Suppressor macrophage (primary cell): ENCODE results near the gene TNFAIP3.
"Not testable (repeated sequence)": the region's sequence is repeated elsewhere in the genome, so short reads cannot be mapped to it uniquely, and the experiment has no call there.

Experiments
- DNase-seq, 4 experiments: peaks; one replicate each; pipeline ENCODE4 v3.0.0-alpha.2; 2020 to 2022

Gene TNFAIP3

GRCh38 chr6:137879299-137879698, 12.2 kb downstream of the TNFAIP3 start:
- no peak for DNase-seq

DNA sequence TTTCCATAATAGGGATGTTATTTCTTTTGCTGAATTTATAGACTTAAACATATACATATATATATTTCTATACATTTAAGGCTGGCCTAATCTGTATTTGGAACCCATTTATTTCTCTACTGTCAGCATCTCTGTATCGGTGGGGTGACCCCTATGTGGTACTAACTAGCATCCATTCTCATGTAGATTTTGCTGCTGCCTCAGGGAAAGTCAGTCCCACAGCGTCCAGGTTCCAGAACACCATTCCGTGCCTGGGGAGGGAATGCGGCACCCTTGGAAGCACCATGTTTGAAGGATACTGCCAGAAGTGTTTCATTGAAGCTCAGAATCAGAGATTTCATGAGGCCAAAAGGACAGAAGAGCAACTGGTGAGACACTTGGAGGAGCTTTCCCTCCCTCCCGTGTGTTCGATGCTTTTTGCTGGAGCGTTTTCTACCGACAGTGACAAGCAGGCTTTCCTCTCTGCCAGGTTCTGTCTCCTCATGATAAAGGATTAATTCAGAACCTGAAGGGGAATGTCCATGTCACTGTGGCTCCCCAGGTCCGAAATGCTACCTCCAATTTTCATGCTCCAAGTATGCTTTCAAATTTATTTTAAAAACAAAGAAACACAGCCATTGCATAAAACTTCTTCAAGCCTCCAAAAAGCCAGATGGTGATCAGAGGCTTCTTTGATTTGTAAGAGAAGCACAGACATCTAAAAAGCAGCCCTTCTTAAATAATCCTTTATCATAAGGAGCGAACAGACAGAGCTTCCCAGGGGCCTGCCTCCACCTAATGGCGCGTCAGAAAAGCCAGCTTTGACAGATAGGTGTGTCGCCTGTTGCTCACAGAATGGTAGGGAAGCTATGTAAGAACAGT, 13.1 kb downstream of the TNFAIP3 start:
- no peak for DNase-seq

DNA sequence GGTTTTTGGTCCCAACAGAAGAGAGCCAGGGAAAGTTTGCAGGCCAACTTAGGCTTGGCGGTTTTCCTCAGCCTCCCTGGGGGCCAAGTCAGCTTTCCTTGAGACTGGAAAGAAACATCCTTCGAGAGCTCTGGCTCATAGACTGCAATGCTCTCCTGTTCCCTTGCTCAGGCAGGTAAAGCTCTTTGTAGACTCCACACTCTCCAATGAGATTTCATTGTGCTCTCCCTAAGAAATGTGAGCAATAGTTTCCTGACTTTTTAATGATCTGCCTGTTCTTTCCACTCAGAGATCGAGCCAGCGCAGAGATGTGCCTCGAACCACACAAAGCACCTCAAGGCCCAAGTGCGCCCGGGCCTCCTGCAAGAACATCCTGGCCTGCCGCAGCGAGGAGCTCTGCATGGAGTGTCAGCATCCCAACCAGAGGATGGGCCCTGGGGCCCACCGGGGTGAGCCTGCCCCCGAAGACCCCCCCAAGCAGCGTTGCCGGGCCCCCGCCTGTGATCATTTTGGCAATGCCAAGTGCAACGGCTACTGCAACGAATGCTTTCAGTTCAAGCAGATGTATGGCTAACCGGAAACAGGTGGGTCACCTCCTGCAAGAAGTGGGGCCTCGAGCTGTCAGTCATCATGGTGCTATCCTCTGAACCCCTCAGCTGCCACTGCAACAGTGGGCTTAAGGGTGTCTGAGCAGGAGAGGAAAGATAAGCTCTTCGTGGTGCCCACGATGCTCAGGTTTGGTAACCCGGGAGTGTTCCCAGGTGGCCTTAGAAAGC, 13.9 kb downstream of the TNFAIP3 start:
- DNase-seq: no peak

DNA sequence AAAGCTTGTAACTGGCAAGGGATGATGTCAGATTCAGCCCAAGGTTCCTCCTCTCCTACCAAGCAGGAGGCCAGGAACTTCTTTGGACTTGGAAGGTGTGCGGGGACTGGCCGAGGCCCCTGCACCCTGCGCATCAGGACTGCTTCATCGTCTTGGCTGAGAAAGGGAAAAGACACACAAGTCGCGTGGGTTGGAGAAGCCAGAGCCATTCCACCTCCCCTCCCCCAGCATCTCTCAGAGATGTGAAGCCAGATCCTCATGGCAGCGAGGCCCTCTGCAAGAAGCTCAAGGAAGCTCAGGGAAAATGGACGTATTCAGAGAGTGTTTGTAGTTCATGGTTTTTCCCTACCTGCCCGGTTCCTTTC, 14.4 kb downstream of the TNFAIP3 start:
- DNase-seq: no peak

DNA sequence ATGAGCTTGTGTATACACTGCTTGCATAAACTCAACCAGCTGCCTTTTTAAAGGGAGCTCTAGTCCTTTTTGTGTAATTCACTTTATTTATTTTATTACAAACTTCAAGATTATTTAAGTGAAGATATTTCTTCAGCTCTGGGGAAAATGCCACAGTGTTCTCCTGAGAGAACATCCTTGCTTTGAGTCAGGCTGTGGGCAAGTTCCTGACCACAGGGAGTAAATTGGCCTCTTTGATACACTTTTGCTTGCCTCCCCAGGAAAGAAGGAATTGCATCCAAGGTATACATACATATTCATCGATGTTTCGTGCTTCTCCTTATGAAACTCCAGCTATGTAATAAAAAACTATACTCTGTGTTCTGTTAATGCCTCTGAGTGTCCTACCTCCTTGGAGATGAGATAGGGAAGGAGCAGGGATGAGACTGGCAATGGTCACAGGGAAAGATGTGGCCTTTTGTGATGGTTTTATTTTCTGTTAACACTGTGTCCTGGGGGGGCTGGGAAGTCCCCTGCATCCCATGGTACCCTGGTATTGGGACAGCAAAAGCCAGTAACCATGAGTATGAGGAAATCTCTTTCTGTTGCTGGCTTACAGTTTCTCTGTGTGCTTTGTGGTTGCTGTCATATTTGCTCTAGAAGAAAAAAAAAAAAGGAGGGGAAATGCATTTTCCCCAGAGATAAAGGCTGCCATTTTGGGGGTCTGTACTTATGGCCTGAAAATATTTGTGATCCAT, 15.3 kb downstream of the TNFAIP3 start:
- peak in 3 of 4 experiments; percentile 29 to 46 (median 38) for DNase-seq

DNA sequence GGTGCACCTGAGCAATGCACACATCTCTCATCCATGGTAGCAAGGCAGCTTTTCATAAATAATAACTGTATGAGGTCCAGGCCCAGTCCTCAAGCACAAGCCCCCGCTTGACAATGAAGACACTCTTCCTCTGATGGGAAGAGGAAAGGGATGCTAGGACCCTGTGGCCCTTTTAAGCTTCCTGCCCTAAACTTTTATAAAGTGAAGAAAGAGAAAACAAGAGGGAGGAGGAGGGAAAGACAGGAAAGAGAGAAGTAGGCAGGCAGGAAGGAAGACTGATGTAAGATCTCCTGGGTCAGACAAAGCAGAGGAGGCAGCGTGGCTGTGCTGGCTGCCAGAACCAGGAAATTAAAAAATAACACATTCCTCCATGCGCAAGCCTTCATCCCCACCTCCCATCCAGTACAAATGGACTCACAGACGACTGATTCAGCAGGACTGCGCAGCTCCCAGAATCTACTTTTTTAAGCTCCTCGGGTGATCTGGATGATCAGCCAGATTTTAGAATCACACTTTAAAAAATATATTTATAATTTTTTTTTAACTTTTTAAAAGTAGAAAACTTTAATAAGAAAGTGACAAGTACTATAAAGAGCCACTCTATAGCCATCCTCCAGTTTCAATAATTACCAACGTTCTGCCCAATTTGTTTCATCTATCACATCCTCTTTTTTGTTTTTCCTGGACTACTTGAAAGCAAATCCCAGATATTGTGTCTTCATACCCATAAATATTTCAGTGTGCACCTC, 16.5 kb downstream of the TNFAIP3 start:
- DNase-seq: peak; percentile 17 to 54 (median 48)

GRCh38 chr6:137884149-137884909, 17.3 kb downstream of the TNFAIP3 start:
- DNase-seq: no peak

- not testable (repeated sequence) for DNase-seq
These were observed 17.8 kb downstream of the TNFAIP3 start for GRCh38 chr6:137884910-137885229.

GRCh38 chr6:137886226-137886625, 19.2 kb downstream of the TNFAIP3 start:
- DNase-seq: not testable (repeated sequence)

DNA sequence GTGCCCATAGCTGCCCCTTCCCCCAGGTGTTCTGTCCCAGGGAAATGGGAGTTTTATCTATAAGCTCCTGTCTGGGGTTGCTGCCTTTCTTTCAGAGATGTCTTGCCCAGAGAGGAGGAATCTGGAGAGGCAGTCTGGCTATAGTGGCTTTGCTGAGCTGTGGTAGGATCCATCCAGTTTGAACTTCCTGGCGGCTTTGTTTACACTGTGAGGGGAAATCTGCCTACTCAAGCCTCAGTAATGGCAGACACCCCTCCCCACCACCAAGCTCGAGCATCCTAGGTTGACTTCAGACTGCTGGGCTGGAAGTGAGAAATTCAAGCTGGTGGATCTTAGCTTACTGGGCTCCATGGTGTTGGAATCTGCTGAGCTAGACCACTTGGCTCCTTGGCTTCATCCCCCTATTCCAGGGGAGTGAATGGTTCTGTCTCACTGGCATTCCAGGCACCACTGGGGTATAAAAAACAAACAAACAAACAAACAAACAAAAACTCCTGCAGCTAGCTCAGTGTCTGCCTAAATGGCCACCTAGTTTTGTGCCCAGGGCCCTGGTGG, 24.0 kb downstream of the TNFAIP3 start:
- DNase-seq: no peak

DNA sequence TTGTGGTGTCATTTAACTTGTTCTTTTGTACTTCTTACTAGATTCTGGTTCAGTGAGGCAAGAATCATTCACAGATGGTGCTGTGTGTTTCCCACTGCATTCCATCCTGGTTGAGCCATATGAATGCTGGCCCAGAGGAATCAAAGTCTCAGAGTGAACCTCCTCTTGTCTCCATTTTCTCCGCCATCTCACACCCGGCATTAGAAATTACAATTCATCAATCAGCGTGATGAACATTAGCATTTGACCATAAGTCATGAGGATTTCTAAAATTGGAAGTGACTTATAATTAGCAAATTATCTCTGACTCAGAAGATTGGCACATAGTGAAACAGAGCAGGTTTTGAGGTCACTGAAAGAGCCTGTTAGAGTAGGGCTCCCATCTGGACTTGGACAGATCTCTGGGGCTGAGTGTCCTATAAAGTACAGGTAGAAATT, 25.2 kb downstream of the TNFAIP3 start:
- peak in 3 of 4 experiments; percentile 42 to 68 (median 64) for DNase-seq

DNA sequence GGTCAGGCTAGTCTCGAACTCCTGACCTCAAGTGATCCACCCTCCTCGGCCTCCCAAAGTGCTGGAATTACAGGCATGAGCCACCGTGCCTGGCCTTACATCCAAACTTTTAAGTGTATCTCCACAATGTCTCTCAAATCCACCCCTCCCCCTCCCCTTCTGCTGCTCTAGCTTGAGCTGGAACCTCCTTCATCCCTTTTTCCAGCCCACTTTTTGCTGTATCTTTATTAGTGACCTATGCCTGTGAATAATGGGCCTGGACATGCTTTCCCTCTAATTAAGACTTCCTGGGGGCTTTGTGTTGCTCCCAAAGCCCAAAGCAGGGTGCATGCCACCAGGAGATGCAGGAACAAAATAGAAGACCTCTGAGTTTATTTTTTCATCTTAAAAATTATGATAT, 26.1 kb downstream of the TNFAIP3 start:
- no peak for DNase-seq

DNA sequence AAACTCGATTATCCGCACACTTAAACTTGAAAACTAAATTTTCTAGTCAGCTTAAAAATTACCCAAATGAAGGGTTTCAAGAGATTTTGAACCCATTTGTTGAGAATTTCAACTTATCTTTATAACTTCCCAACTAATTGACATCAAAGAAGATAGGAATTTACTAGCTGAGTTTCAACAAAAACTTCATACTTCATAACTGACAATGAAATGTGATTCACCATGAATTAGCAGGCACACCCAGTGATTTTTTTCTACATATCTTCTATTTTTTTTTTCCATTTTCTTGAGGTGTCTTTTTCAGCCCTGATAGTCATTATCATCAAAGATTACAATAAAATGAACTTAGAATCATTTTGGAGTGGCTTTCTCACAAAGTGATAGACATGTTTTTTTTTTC, 26.7 kb downstream of the TNFAIP3 start:
- DNase-seq: no peak

- DNase-seq: not testable (repeated sequence)
These were observed 27.3 kb downstream of the TNFAIP3 start for GRCh38 chr6:137894378-137894777.

- peak in 1 of 4 experiments; percentile 44 for DNase-seq
These were observed 27.8 kb downstream of the TNFAIP3 start for GRCh38 chr6:137894779-137895385.

DNA sequence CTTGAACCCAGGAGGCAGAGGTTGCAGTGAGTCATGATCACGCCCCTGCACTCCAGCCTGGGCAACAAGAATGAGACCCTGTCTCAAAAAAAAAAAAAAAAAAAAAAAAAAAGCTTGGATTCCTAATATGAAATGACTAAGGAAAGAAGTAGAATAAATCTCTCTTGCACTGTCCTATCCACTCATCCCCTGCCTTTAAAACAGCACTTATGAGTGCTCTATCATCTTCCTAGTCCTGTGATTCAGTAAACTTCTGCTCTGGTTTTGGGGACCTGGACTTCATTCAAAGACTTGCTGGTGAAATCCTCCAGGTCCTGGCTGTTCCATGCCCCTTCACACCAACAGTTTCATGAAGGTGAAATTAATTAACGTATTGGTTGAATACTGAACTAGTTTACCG, 29.6 kb downstream of the TNFAIP3 start:
- DNase-seq: no peak

GRCh38 chr6:137900815-137901214, 33.8 kb downstream of the TNFAIP3 start:
- DNase-seq: no peak

GRCh38 chr6:137901454-137901853, 34.4 kb downstream of the TNFAIP3 start:
- no peak for DNase-seq

DNA sequence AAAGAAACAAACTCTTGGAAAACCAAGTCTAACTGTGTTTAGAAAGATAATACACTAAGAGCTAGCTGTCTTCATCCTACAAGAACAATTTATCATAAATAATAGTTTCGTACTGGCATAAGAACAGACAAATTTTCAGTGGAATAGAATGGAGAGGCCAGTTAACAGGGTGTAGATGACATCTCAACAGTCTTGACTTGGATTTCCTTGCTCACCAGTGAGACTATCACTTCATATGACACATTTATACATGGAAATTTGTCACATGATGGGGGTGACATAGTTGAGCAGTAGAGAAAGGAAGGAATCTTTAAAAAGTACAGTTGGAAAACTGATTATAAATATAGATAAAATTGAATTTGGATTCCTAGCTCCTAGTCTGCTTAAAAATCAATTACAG, 35.6 kb downstream of the TNFAIP3 start:
- no peak for DNase-seq

DNA sequence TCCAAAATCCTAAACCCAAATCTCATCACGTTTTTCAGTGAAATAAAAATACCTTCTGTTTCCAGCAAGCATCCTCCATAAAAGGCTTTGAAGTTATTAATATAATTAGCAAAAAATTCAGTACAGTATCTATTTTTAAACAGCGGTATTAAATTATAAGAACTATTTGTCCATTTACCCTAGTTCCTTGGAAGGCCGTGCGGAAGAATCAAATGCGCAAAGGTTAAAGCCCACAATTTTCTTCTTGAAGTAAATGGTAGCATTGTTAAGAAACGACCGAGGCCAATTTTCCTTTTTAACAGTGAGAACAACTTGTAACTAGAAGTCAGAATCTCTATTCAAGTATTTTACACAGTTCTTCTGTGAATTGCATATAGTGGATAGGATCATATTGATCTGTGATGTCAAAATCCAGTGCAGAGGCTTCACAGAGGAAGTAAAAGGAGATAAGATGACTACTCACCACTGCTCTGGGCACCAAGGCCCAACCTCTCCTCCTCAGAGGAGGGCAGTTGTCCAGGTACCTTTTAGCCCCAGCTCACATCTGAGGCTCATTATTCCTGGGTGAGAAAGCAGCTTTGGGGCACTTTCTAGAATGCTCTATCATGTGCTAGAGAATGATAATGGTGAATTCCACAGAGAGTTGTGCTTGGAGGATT, 36.3 kb downstream of the TNFAIP3 start:
- no peak for DNase-seq
